SK-N-SH treated with all-trans-retinoic acid at 6 μM for 48 hours (cell line): ENCODE measurements around the gene EHBP1.

Source experiments
- CREB5 ChIP-seq: fragments of 250-450 bp; sonication (Bioruptor Pico); IDR thresholded peaks from 2 replicates; pipeline ENCODE4 v1.5.1; 2020; ENCODE audit warnings: low read depth, mild to moderate bottlenecking, moderate library complexity
- CSRNP3 ChIP-seq: fragments of 250-450 bp; sonication (Bioruptor Pico); IDR thresholded peaks from 2 replicates; pipeline ENCODE4 v1.5.1; 2021; ENCODE audit warnings: mild to moderate bottlenecking, moderate library complexity
- ESRRG ChIP-seq: fragments of 250-450 bp; sonication (Bioruptor Pico); IDR thresholded peaks from 2 replicates; pipeline ENCODE4 v1.6.1; 2021; ENCODE audit warnings: mild to moderate bottlenecking
- PATZ1 ChIP-seq: fragments of 250-450 bp; sonication (Bioruptor Pico); IDR thresholded peaks from 2 replicates; pipeline ENCODE4 v1.8.0; 2020; ENCODE audit warnings: mild to moderate bottlenecking, moderate library complexity, borderline replicate concordance
- RARB ChIP-seq: fragments of 250-450 bp; sonication (Bioruptor Pico); IDR thresholded peaks from 2 replicates; pipeline ENCODE4 v1.8.0; 2021; ENCODE audit warnings: mild to moderate bottlenecking, moderate library complexity
- TCF4 ChIP-seq: fragments of 250-450 bp; sonication (Bioruptor Pico); IDR thresholded peaks from 2 replicates; pipeline ENCODE4 v1.8.0; 2021; ENCODE audit warnings: mild to moderate bottlenecking, moderate library complexity, borderline replicate concordance
- ZFP3 ChIP-seq: fragments of 250-450 bp; sonication (Bioruptor Pico); IDR thresholded peaks from 2 replicates; pipeline ENCODE4 v1.5.0; 2020; ENCODE audit warnings: mild to moderate bottlenecking, moderate library complexity
- ZFP30 ChIP-seq: fragments of 450-650 bp; formaldehyde crosslinking; IDR thresholded peaks from 2 replicates; pipeline ENCODE4 v1.5.0; 2022; ENCODE audit warnings: mild to moderate bottlenecking, moderate library complexity
- ZNF565 ChIP-seq: fragments of 450-650 bp; formaldehyde crosslinking; conservative IDR thresholded peaks from 2 replicates; pipeline ENCODE4 v1.5.0; 2020; ENCODE audit warnings: low read depth, mild to moderate bottlenecking, moderate library complexity
- ZNF70 ChIP-seq: fragments of 450-650 bp; formaldehyde crosslinking; IDR thresholded peaks from 2 replicates; pipeline ENCODE4 v1.5.0; 2020; ENCODE audit warnings: mild to moderate bottlenecking, moderate library complexity
- ZNF8 ChIP-seq: fragments of 450-650 bp; formaldehyde crosslinking; IDR thresholded peaks from 2 replicates; pipeline ENCODE4 v1.5.0; 2020; ENCODE audit warnings: mild to moderate bottlenecking, moderate library complexity

GRCh38 chr2:63066265-63066664, 360.8 kb downstream of the EHBP1 start:
- TF ChIP-seq ZNF8 (CRISPR knock-in tag) (no peak), ZNF70 (CRISPR knock-in tag) (no peak), PATZ1 (CRISPR knock-in tag) (no peak), CSRNP3 (CRISPR knock-in tag) (no peak), ESRRG (CRISPR knock-in tag) (no peak), CREB5 (CRISPR knock-in tag) (no peak), ZFP3 (CRISPR knock-in tag) (no peak), ZFP30 (CRISPR knock-in tag) (no peak), RARB (CRISPR knock-in tag) (no peak), ZNF565 (no peak), TCF4 (no peak)
